Spleen (tissue), 11 donors: Measurements from ENCODE around the gene PTBP1. TPM values are rescaled to one million over a fixed set of nuclear protein-coding genes. Genes with fewer than 3 reads are reported as not detected.
A peak's percentile ranks its signal among the peaks of the same experiment; 100 is the strongest.
"Not testable (repeated sequence)": the region's sequence is repeated elsewhere in the genome, so short reads cannot be mapped to it uniquely, and the experiment has no call there.

Experiments
- DNase-seq: peaks from one replicate; pipeline ENCODE4 v3.0.0-alpha.2; 2020
- H3K27ac ChIP-seq, 8 donors: fragments of 200-600 bp; sonication (generic) in 7 of 8; 1 replicate in 4 of 8; 2 replicates in 4 of 8; pipeline versions ENCODE4 v1.5.0 to v1.8.0; 2016 to 2021; ENCODE audit warnings: inconsistent platforms in 4 of 8, mild to moderate bottlenecking in 4 of 8, moderate library complexity in 1 of 8
- H3K27me3 ChIP-seq, 7 donors: fragments of 200-600 bp; sonication (generic) in 6 of 7; replicated peaks in 1 of 7; 1 replicate in 4 of 7; 2 replicates in 3 of 7; pipeline versions ENCODE4 v1.5.0 to v1.8.0; 2016 to 2021; ENCODE audit warnings: inconsistent platforms in 3 of 7, mild to moderate bottlenecking in 1 of 7
- H3K36me3 ChIP-seq, 6 donors: fragments of 200-600 bp; sonication (generic) in 5 of 6; 1 replicate in 4 of 6; 2 replicates in 2 of 6; pipeline versions ENCODE4 v1.5.0 to v1.8.0; 2016 to 2021; ENCODE audit warnings: inconsistent platforms in 2 of 6
- H3K4me1 ChIP-seq, 6 donors: fragments of 200-600 bp; sonication (generic) in 5 of 6; 1 replicate in 3 of 6; 2 replicates in 3 of 6; pipeline versions ENCODE4 v1.5.0 to v1.8.0; 2016 to 2021; ENCODE audit warnings: inconsistent platforms in 3 of 6
- H3K4me3 ChIP-seq, 8 donors: fragments of 200-600 bp; sonication (generic) in 7 of 8; 1 replicate in 4 of 8; 2 replicates in 4 of 8; pipeline versions ENCODE4 v1.5.0 to v1.8.0; 2016 to 2021; ENCODE audit warnings: inconsistent platforms in 4 of 8, mild to moderate bottlenecking in 4 of 8, moderate library complexity in 2 of 8
- H3K9me3 ChIP-seq, 8 donors: fragments of 200-600 bp; sonication (generic) in 7 of 8; 1 replicate in 4 of 8; 2 replicates in 4 of 8; pipeline versions ENCODE4 v1.5.0 to v1.8.0; 2016 to 2021; ENCODE audit warnings: inconsistent platforms in 4 of 8
- POLR2A ChIP-seq, 3 donors: fragments of 450-650 bp; IDR thresholded peaks; one replicate each; pipeline ENCODE4 v1.5.1; 2017; ENCODE audit warnings: antibody characterized with exemption in 3 of 3, mild to moderate bottlenecking in 1 of 3
- POLR2AphosphoS5 ChIP-seq, 3 donors: sonication (generic); formaldehyde crosslinking; IDR thresholded peaks; one replicate each; pipeline ENCODE4 v1.5.1; 2017; ENCODE audit warnings: antibody characterized with exemption in 3 of 3
- WGBS, 5 donors: extraction: QIAGEN DNeasy Blood & Tissue Kit in 3 of 5; methylation state at CpG; one replicate each; pipeline versions ENCODE4 v1.1.5 to v1.1.7; 2013 to 2018; 5-methylcytosine and 5-hydroxymethylcytosine counted together
- intact Hi-C: fragments of 100-400 bp; cut with DNase I; formaldehyde crosslinking; loops from one replicate; pipeline ENCODE4 v1.15.0; 2023; ENCODE audit warnings: low total_unique reads
- polyA plus RNA-seq, 3 donors: library from polyadenylated mRNA; stranded (reverse); fragments of 200-250 nt; gene quantifications; one replicate each; pipeline ENCODE4 v1.2.1, GENCODE V29; 2013
- total RNA-seq, 7 donors: library from RNA; depleted of rRNA in 3 of 7; stranded (reverse); fragments of >200 nt in 3 of 7; fragmentation: NEBNext Ultra II Directional in 4 of 7; extraction: Animal tissue kit (Norgen Biotek cat#: 25700) in 4 of 7; gene quantifications; one replicate each; pipeline versions ENCODE4 v1.1.0 to v1.2.1, GENCODE V29; 2016 to 2021
- TF ChIP-seq, protein P1 (sequence below), 11 experiments: fragments of 200-600 bp in 7 of 11; fragments of 450-650 bp in 4 of 11; sonication (generic) in 4 of 11; IDR thresholded peaks in 8 of 11; conservative IDR thresholded peaks in 3 of 11; 1 replicate in 7 of 11; 2 replicates in 4 of 11; pipeline versions ENCODE4 v1.4.0 to v1.8.0; 2016 to 2021; ENCODE audit warnings: antibody characterized with exemption in 11 of 11, inconsistent platforms in 4 of 11, mild to moderate bottlenecking in 1 of 11
- donor health status: healthy with polysubstance abuse.
- donor health status: DM: no; HTN: no; CAD: no; lungs with moderate emphysema.
- donor health status: DM: no; HTN: no; CAD: no.
- donor health status: Bipolar disorder and iron deficiency.
- donor health status: healthy.
- donor health status: DM: no; HTN: no; CAD: no.
- donor health status: DM: yes; HTN: yes; CAD: no.

PTBP1 gene
- total and polyA plus RNA-seq, 10 donors: 89.9 to 305 (median 176) TPM

DNA sequence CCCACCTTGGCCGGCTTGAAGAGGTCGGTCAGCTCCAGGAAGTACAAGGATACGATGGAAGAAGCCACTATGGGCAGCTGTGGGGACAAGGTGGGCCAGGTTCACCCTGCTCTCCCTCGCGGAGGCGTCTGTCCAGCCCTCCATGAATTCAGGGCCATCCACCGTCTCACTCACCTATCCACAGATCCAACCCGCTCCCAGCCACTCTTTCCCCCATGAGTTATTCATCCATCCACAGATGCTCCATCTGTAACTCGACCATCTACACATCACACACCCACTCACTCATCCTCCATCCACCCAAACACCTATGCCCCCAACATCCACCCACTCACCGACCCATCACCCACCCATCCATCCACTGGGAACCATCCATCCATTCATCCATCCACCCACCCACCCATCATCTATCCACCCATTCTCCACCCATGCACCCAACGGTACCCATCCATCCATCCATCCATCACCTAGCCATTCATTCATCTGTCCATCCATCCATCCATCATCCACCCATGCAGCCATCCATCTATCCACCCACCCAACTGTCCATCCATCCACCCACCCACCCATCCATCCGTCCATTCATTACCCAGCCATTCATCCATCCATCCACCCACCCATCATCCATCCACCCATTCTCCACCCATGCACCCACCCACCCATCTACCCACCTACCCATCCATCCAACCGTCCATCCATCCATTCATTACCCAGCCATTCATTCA, 18.7 kb downstream of the PTBP1 start:
- Histone ChIP-seq H3K27ac (no peak overlapping the region), H3K27me3 (peaks cover 0 to 1% (median under 1%) of the 10 kb centered on the region in 7 donors), H3K36me3 (peaks cover 4 to 48% (median 24%) of the 10 kb centered on the region in 6 donors), H3K4me3 (no peak overlapping the region), H3K9me3 (peaks cover 0 to 3% (median 0%) of the 10 kb centered on the region in 8 donors), H3K4me1 (peaks cover 0 to 3% (median under 1%) of the 10 kb centered on the region in 6 donors)
- intact Hi-C loops: no loop called here
- no peak for TF ChIP-seq POLR2A (IDR thresholded peaks at IDR 0.05)
- no peak for TF ChIP-seq POLR2AphosphoS5 (IDR thresholded peaks at IDR 0.05)
- TF ChIP-seq, protein P1, sequence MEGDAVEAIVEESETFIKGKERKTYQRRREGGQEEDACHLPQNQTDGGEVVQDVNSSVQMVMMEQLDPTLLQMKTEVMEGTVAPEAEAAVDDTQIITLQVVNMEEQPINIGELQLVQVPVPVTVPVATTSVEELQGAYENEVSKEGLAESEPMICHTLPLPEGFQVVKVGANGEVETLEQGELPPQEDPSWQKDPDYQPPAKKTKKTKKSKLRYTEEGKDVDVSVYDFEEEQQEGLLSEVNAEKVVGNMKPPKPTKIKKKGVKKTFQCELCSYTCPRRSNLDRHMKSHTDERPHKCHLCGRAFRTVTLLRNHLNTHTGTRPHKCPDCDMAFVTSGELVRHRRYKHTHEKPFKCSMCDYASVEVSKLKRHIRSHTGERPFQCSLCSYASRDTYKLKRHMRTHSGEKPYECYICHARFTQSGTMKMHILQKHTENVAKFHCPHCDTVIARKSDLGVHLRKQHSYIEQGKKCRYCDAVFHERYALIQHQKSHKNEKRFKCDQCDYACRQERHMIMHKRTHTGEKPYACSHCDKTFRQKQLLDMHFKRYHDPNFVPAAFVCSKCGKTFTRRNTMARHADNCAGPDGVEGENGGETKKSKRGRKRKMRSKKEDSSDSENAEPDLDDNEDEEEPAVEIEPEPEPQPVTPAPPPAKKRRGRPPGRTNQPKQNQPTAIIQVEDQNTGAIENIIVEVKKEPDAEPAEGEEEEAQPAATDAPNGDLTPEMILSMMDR (IDR thresholded peaks at IDR 0.05 in 8 of 11, conservative IDR thresholded peaks at IDR 0.05 in 3 of 11): no peak
- DNase-seq: no peak
- 93 to 98% (median 95%) methylated on average over 12 to 13 of the region's 13 CpGs for WGBS, 5 donors

DNA sequence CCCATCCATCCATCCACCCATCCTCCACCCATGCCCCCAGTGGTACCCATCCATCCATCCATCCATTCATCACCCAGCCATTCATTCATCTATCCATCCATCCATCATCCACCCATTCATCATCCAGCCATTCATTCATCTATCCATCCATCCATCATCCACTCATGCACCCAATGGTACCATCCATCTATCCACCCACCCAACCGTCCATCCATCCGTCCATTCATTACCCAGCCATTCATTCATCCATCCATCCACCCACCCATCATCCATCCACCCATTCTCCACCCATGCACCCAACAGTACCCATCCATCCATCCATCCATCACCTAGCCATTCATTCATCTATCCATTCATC, 19.2 kb downstream of the PTBP1 start:
- Histone ChIP-seq H3K4me3 (no peak overlapping the region), H3K27ac (no peak overlapping the region), H3K4me1 (peaks cover 0 to 8% (median 5%) of the 10 kb centered on the region in 6 donors), H3K27me3 (peaks cover 0 to 7% (median 6%) of the 10 kb centered on the region in 7 donors), H3K36me3 (peaks cover 0 to 42% (median 19%) of the 10 kb centered on the region in 6 donors), H3K9me3 (peaks cover 0 to 3% (median 0%) of the 10 kb centered on the region in 8 donors)
- TF ChIP-seq POLR2A (IDR thresholded peaks at IDR 0.05): no peak
- no peak for TF ChIP-seq POLR2AphosphoS5 (IDR thresholded peaks at IDR 0.05)
- TF ChIP-seq, protein P1 (IDR thresholded peaks at IDR 0.05 in 8 of 11, conservative IDR thresholded peaks at IDR 0.05 in 3 of 11): no peak
- DNase-seq: no peak
- 92 to 98% (median 95%) methylated on average over 2 of the region's 2 CpGs for WGBS, 5 donors
- intact Hi-C loops: no loop called here

DNA sequence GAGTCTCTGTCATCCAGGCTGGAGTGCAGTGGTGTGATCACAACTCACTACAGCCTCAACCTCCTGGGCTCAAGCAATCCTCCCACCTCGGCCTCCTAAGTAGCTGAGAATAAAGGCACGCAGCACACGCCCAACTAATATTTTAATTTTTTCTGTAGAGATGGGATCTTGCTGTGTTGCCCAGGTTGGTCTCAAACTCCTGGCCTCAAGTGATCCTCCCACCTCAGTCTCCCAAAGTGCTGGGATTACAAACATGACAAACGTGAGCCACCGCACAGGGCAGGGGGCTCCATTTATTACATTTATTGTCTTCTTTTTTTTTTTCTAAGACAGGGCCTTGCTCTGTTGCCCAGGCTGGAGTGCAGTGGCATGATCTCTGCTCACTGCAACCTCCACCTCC, 23.0 kb downstream of the PTBP1 start:
- intact Hi-C loops, DNase-seq: not testable (repeated sequence)

DNA sequence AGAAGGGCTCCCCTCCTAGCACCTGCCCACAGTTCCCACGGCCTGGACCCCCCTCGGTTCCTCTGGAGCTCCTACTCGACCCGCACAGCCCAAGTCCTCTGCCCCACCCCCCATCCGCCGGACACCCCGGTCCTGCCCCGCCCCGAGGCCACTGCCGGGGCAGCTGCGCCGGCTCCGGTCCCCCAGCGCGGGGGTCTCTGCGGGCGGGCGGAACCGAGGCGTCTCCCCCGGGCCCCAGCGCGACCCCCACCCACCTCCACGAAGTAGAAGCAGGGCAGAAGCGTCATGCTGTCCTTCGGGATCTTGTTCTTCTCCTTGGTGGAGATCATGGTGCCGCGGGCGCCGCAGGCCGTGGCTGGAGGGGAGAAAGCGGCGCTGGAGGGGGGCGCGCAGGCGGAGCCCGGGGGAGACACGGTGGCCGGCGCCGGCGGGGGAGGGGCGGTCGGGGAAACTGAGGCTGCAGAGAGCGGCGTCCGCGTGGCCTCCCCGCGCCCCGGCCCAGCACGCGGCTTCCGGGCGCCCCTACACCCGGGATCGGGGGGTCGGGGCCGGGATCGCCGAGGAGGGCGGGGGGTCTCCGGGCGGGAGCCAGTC, 24.1 kb downstream of the PTBP1 start:
- intact Hi-C loops: no loop called here
- WGBS, 5 donors: 2 to 8% (median 3%) methylated on average over 17 to 64 of the region's 64 CpGs
- no peaks in the 10 kb centered on the region for H3K9me3 ChIP-seq
- no peak for DNase-seq
- H3K27me3 ChIP-seq: peaks cover 0 to 37% (median 28%) of the 10 kb centered on the region in 7 donors
- peaks cover 0 to 49% (median 23%) of the 10 kb centered on the region in 6 donors for H3K4me1 ChIP-seq
- H3K27ac ChIP-seq: no peak overlapping the region
- H3K4me3 ChIP-seq: peak overlapping the region in 5 of 8 donors; percentile 13 to 62 (median 33)
- no peaks in the 10 kb centered on the region for H3K36me3 ChIP-seq
- TF ChIP-seq POLR2AphosphoS5 (IDR thresholded peaks at IDR 0.05) (no peak), POLR2A (IDR thresholded peaks at IDR 0.05) (no peak)
- TF ChIP-seq, protein P1 (IDR thresholded peaks at IDR 0.05 in 8 of 11, conservative IDR thresholded peaks at IDR 0.05 in 3 of 11): no peak

More for the DNA sequence above, 23.0 kb downstream of the PTBP1 start:
- H3K4me3 ChIP-seq, H3K36me3 ChIP-seq, H3K9me3 ChIP-seq, H3K27ac ChIP-seq: not testable (repeated sequence)
- peaks cover 0 to 37% (median 28%) of the 10 kb centered on the region in 7 donors for H3K27me3 ChIP-seq
- WGBS, 5 donors: 83 to 98% (median 94%) methylated on average over 5 of the region's 5 CpGs
- peaks cover 0 to 44% (median 22%) of the 10 kb centered on the region in 6 donors for H3K4me1 ChIP-seq
